Activated CD8-positive, alpha-beta T cell treated with anti-CD3 and anti-CD28 coated beads, Interleukin-2, amount 10 ng/mL, durations not matched to agents 7 days and 5 days (primary cell): ENCODE measurements around the gene TMEM125. TPM values are rescaled to one million over a fixed set of nuclear protein-coding genes. Genes with fewer than 3 reads are reported as not detected.

ENCODE experiments used
- ATAC-seq: fragments of 150-1000 bp; cut with Tn5 transposase; one replicate; pipeline ENCODE4 v1.10.0; 2021; ENCODE audit warnings: moderate library complexity
- CTCF ChIA-PET: fragments of 350-600 bp; sonication (Branson Sonifier 250); formaldehyde crosslinking; loops from one replicate; lab custom pipeline; 2021; ENCODE audit warnings: antibody characterized with exemption; lab: Charles Lee
- POLR2A ChIA-PET: fragments of 350-600 bp; sonication (Branson Sonifier 250); formaldehyde crosslinking; loops from one replicate; lab custom pipeline; 2021; ENCODE audit warnings: antibody characterized with exemption; lab: Charles Lee
- DNase-seq: peaks from one replicate; pipeline ENCODE4 v3.0.0-alpha.2; 2020
- H3K27ac Mint-ChIP-seq: one replicate; pipeline ENCODE4 v1.8.0; 2021; ENCODE audit warnings: mild to moderate bottlenecking, mixed read lengths
- H3K27me3 Mint-ChIP-seq: one replicate; pipeline ENCODE4 v1.8.0; 2021; ENCODE audit warnings: low read depth, mixed read lengths
- H3K36me3 Mint-ChIP-seq: one replicate; pipeline ENCODE4 v1.8.0; 2021; ENCODE audit warnings: low read depth, mixed read lengths
- H3K4me1 Mint-ChIP-seq: one replicate; pipeline ENCODE4 v1.8.0; 2021; ENCODE audit warnings: low read depth, mixed read lengths
- H3K4me3 Mint-ChIP-seq: one replicate; pipeline ENCODE4 v1.8.0; 2021; ENCODE audit warnings: mild to moderate bottlenecking, mixed read lengths
- H3K9me3 Mint-ChIP-seq: one replicate; pipeline ENCODE4 v1.8.0; 2022; ENCODE audit warnings: mixed read lengths; ENCODE audit not compliant: insufficient read depth
- total RNA-seq, 2 experiments: library from RNA; stranded (reverse); gene quantifications; one replicate each; pipeline ENCODE4 v1.2.3, GENCODE V29; 2021

Gene TMEM125
- total RNA-seq, 2 experiments from 2014 or later, result not detected

DNA sequence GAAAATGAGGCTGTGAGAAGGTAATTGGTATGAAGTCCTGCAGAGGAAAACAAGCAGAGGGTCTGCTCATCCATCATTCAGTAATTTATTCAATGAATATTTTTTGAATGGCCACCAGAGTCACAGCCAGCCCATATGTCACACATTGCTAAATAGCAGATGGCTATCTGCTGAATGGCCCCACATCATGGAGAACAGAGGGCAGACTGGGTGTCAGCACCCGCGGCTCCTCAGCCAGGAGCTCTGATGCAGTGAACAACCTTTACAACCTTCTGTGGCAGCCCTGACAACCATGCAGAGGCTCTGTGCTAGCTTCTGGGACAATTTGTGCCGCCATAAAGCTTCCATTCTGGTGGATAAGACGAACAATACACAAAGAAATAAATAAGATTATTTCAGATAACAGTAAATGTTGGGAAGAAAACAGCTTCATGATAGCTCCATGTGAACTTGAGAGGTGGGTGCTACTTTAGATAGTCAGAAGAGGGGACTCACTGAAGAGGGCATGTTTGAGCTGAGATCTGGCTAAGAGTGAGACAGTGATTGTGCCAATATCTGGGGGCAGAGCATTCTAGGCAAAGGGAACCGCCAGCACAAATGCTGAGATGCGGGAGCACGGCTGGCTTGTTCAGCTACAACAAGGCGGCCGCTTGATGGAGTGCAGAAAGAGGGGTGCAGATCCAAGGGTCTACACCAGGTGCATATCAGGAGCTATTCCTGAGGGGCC, 18.4 kb downstream of the TMEM125 start:
- Mint-ChIP-seq H3K4me1 (no peaks in the 10 kb centered on the region), H3K9me3 (no peaks in the 10 kb centered on the region), H3K27me3 (peaks cover 7% of the 10 kb centered on the region), H3K4me3 (no peak overlapping the region), H3K36me3 (no peaks in the 10 kb centered on the region), H3K27ac (no peak overlapping the region)
- ATAC-seq, result no peak
- POLR2A ChIA-PET, result no interaction called here
- CTCF ChIA-PET, result no interaction called here
- DNase-seq, result no peak

DNA sequence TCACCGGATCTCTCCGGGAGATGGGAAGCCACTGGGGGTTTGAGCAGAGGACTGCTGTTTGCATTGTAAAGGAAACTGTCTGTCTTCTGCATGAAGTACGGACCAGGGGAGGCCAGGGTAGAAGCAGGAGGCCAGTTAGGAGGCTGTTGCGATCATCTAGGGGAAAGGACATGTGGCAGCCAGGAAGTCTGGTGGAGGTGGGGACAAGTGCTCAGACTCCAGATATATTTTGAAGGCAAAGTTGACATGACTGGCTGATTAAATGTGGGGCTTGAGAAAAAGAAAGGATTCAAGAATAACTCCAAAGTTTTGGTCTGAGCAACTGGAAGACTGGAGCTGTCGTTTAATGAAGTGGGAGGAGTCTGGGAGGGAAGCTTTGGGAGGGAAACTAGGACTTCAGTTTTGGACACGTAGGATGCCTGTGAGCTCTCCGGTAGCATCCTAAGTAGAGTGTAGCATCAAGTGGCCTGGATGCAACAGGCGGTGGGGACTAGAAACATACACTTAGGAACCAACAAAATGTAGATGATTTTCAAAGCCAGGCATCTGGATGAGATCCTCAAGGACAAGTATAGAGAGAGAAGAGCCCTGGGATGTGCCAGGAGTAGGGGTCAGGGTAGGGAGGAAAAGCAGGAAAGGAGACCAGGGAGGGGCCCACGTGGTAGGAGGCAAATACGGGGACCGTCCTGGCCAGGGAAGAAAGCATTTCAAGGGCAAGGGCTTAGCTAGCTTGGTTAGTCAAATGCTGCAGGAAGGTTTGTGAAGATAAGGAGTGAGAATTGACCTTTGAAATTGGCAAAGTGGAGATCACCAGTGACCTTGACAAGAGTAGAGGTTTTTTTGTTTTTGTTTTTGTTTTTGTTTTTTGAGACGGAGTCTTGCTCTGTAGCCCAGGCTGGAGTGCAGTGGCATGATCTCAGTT, 19.3 kb downstream of the TMEM125 start:
- Mint-ChIP-seq H3K27ac (no peak overlapping the region), H3K9me3 (no peaks in the 10 kb centered on the region), H3K36me3 (no peaks in the 10 kb centered on the region), H3K27me3 (peaks cover 7% of the 10 kb centered on the region), H3K4me3 (no peak overlapping the region), H3K4me1 (no peaks in the 10 kb centered on the region)
- ATAC-seq (no peak), DNase-seq (no peak)
- ChIA-PET CTCF (no interaction called here), POLR2A (no interaction called here)

DNA sequence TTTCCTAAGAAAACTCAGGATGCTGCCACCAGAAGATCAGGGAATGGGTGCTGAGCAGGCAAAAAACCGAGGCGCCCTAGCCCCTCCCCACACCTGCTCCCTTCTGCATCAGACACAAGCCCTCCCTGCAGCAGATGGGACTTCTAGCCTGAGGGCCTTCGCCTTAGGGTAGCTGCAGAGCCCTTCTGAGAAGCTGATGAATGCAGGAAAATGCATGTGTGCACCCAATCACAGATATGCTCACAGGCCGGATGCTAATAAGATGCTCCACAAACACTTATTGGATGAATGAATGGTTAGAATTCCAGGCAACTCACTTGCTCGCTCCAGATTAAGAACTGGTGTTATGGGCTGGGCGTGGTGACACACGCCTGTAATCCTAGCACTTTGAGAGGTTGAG, 22.4 kb downstream of the TMEM125 start:
- Mint-ChIP-seq H3K27ac (no peak overlapping the region), H3K4me3 (no peak overlapping the region), H3K27me3 (peaks cover 5% of the 10 kb centered on the region), H3K4me1 (peaks cover 24% of the 10 kb centered on the region), H3K9me3 (no peaks in the 10 kb centered on the region), H3K36me3 (no peaks in the 10 kb centered on the region)
- POLR2A ChIA-PET, result no interaction called here
- CTCF ChIA-PET, result no interaction called here
- DNase-seq (no peak), ATAC-seq (no peak)

DNA sequence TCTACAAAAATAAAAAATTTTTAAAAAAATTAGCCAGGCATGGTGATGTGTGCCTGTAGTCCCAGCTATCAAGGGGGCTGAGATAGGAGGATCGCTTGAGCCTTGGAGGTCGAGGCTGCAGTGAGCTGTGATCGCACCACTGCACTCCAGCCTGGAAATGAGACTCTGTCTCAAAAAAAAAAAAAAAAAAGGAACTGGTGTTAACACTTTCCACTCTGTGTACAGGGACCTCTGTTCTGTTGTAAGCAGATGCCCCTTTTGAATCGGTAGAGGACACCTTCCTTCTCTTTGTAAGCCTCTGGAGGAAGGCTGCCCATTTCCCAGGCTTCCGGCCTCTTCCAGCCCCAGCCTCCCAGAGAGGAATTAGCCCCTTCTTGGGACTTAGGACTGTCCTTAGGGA, 22.9 kb downstream of the TMEM125 start:
- CTCF ChIA-PET, result no interaction called here
- H3K4me3 Mint-ChIP-seq, result no peak overlapping the region
- no peak for DNase-seq
- no peak for ATAC-seq
- POLR2A ChIA-PET, result no interaction called here
- no peaks in the 10 kb centered on the region for H3K9me3 Mint-ChIP-seq
- H3K36me3 Mint-ChIP-seq, result no peaks in the 10 kb centered on the region
- no peak overlapping the region for H3K27ac Mint-ChIP-seq
- H3K27me3 Mint-ChIP-seq, result peaks cover 3% of the 10 kb centered on the region
- peaks cover 24% of the 10 kb centered on the region for H3K4me1 Mint-ChIP-seq

DNA sequence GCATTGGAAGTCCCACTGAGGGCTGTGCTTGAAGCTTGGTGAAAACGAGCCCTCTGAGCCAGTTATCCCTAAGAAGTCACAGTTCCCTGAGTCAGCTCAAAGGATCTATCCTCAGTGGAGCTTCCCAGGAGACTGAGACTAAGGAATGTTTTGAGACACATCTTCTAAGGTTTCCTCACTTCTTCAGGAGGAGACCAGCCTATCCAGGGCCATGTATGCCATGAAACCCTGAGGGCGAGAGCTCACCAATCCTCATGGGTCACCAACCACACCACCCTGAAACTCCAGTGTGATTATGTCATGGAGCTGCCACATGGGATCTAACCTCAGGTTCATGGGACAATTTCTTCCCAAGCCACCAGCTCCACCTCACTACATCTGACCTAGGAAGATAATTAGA, 23.4 kb downstream of the TMEM125 start:
- H3K4me1 Mint-ChIP-seq, result peaks cover 24% of the 10 kb centered on the region
- H3K4me3 Mint-ChIP-seq, result no peak overlapping the region
- ChIA-PET POLR2A (no interaction called here), CTCF (no interaction called here)
- ATAC-seq (no peak), DNase-seq (no peak)
- no peak overlapping the region for H3K27ac Mint-ChIP-seq
- no peaks in the 10 kb centered on the region for H3K9me3 Mint-ChIP-seq
- no peaks in the 10 kb centered on the region for H3K27me3 Mint-ChIP-seq
- no peaks in the 10 kb centered on the region for H3K36me3 Mint-ChIP-seq

DNA sequence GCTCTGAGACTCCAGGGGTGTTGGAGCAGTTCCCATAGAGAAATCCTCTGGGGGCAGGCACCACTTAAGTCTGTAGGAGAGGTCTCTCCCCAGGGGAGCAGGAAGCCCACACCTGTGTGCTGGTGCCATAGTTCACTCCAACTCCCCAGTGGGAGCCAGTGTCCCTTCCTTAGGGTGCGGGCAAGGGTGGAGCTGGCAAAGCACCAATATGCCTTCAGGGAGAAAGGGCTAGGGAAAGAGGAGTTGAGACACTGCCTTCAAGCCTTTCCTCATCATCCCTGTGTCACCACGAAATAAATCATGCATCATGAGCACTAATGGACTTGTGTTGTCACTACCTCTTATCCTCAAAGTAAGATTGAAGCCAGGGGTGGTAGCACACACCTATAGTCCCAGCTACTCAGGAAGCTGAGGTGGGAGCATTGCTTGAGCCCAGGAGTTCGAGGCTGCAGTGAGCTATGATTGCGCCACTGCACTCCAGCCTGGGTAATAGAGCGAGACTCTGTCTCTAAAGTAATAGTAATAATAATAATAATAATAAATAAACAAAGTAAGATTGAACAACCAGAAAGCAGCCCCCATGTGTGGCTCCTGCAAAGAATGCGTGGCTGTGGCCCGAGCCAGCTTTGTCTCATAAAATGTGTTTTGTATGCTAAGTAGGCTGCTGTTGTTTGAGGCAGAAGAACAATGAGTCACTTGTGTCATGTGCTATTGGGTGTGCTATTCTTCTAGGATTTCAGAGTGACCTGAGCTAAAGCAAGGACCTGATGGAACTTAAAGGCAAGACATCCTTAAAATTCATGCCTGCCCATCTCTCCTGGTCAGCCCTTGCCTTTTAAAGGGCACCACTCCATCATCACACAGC, 24.3 kb downstream of the TMEM125 start:
- H3K4me3 Mint-ChIP-seq, result no peak overlapping the region
- H3K27ac Mint-ChIP-seq, result peak overlapping the region; percentile 67
- ChIA-PET CTCF (interaction anchor here (1.0 to 1.2 kb wide), 2 partner anchors 67 to 221 kb away, joined by 3 read pairs; no protein-coding TSS in a partner anchor), POLR2A (no interaction called here)
- no peaks in the 10 kb centered on the region for H3K36me3 Mint-ChIP-seq
- peaks cover 24% of the 10 kb centered on the region for H3K4me1 Mint-ChIP-seq
- no peak for ATAC-seq
- no peaks in the 10 kb centered on the region for H3K9me3 Mint-ChIP-seq
- DNase-seq, result no peak
- no peaks in the 10 kb centered on the region for H3K27me3 Mint-ChIP-seq

DNA sequence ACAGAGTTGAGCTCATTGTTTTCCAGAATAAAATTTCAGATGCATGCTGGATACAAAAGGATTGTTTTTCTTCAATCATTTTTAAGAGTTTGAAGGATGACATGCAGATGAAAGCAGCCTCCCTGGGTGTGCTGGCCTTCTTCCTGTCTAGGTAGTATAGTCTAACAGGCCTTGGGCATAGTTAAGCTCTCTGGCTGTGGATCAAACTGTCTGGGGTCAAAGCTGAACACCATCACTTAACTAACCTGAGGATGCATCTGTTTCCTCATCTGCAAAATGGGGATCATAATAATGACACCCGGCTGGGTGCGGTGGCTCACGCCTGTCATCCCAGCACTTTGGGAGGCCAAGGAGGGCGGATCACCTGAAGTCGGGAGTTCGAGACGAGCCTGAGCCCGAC, 25.0 kb downstream of the TMEM125 start:
- Mint-ChIP-seq H3K4me1 (peaks cover 24% of the 10 kb centered on the region), H3K27ac (peak overlapping the region; percentile 67), H3K4me3 (no peak overlapping the region), H3K27me3 (no peaks in the 10 kb centered on the region), H3K9me3 (no peaks in the 10 kb centered on the region), H3K36me3 (no peaks in the 10 kb centered on the region)
- ATAC-seq (no peak), DNase-seq (no peak)
- ChIA-PET POLR2A (interaction anchor here (0.6 to 0.7 kb wide), 2 partner anchors 11 to 157 kb away, joined by 5 read pairs; no protein-coding TSS in a partner anchor), CTCF (interaction anchor here (0.9 to 1.2 kb wide), 3 partner anchors 68 to 222 kb away, joined by 3 to 4 read pairs (median 3); no protein-coding TSS in a partner anchor)

DNA sequence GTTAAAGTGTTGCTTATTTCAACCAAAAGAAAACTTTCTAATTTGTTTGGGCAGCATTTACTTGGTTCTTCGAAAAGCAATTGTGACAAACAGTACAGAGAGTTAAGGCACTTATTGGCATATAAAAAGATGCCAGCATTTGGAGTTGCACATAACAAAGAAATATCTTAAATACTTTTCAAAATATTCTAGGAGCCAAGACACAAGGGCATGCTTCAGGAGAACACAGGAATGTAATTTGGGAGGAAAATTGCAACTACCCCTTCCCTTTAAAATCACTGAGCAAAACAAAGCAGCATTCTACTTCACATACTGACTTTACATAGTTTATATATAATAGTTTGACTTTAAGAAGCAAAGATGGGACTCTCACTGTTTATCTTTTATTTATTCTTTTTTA, 26.4 kb downstream of the TMEM125 start:
- Mint-ChIP-seq H3K9me3 (no peaks in the 10 kb centered on the region), H3K4me1 (peaks cover 30% of the 10 kb centered on the region), H3K4me3 (peak overlapping the region; percentile 4), H3K27me3 (no peaks in the 10 kb centered on the region), H3K27ac (peak overlapping the region; percentile 77), H3K36me3 (no peaks in the 10 kb centered on the region)
- no peak for ATAC-seq
- ChIA-PET POLR2A (no interaction called here), CTCF (no interaction called here)
- no peak for DNase-seq

DNA sequence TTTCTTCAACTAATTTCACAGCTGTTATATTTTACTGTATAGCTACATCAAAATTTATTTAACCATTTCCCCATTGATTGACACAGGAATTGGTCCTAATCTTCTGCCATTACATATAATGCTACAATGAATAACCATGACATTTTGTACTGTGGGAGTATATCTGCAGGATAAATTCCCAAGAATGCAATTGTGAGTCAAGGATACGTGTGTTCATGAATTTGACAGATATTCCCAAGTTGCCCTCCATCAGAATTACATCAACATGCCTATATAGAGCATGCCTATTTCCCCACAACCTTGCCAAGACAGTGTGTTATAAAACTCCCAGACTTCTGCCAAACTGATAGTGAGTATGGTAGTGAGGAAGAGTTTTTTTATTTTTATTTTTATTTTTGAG, 28.3 kb downstream of the TMEM125 start:
- ChIA-PET POLR2A (no interaction called here), CTCF (no interaction called here)
- DNase-seq (no peak), ATAC-seq (no peak)
- H3K36me3 Mint-ChIP-seq, result no peaks in the 10 kb centered on the region
- no peaks in the 10 kb centered on the region for H3K9me3 Mint-ChIP-seq
- peaks cover 30% of the 10 kb centered on the region for H3K4me1 Mint-ChIP-seq
- peaks cover 4% of the 10 kb centered on the region for H3K27me3 Mint-ChIP-seq
- H3K4me3 Mint-ChIP-seq, result no peak overlapping the region
- H3K27ac Mint-ChIP-seq, result no peak overlapping the region

DNA sequence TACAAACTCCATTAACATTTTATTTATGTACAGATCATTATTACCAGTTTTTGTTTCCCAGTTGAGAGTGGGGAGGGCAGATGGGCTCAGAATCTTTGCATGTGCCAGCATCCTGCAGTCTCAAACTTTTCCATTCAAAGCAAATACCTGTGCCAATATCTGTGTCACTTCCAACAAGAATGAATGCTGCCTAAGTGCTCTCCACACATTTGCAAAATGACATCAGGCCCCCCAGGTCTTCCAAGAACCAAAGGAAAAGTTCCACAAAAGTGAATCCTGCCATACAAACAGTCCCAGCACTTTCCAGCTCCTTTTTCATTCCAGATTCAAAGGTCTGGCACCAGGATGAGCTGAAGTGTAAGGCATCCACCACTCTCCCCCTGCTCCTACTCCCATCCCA, 29.3 kb downstream of the TMEM125 start:
- ATAC-seq, result no peak
- H3K4me1 Mint-ChIP-seq, result peaks cover 30% of the 10 kb centered on the region
- DNase-seq, result no peak
- H3K36me3 Mint-ChIP-seq, result no peaks in the 10 kb centered on the region
- H3K9me3 Mint-ChIP-seq, result no peaks in the 10 kb centered on the region
- ChIA-PET POLR2A (no interaction called here), CTCF (no interaction called here)
- no peak overlapping the region for H3K27ac Mint-ChIP-seq
- H3K27me3 Mint-ChIP-seq, result peaks cover 4% of the 10 kb centered on the region
- no peak overlapping the region for H3K4me3 Mint-ChIP-seq

DNA sequence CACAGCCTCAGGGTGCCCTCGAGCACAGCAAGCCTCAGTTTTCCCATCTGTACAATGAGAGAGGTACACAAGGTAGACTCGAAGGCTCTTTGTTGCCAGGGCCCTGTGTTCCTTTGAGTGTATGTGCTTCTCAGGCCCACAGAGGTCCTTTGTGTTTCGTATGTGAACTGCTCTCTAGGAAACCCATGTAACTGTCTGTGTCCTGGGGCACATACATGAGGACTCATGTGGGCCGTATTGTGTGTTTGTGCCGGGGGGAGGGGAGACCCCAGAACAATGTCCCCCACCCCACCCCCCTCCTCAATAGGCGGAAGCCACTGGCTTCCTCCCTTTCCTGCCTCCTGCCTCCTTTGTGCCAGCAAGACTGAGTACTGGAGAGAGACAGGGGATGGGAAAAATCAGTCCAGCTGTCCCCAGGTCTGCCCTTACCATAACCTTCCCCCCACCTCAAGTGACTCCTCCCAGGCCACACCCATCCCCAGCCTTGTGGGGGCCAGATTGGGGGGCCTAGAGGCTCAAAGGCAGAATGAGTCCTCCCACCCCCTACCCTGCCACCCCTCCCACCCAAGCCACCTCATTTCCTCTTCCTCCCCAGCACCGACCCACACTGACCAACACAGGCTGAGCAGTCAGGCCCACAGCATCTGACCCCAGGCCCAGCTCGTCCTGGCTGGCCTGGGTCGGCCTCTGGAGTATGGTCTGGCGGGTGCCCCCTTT, 30.8 kb downstream of the TMEM125 start, which contains the start of gene TIE1:
Gene TIE1 (plus strand): TSS at position 605 of the 717 bp plus-strand sequence. CDS start 90 bp downstream, at position 695.
- no peak for ATAC-seq
- H3K27ac Mint-ChIP-seq, result no peak within 1 kb of the TSS
- ChIA-PET POLR2A (no interaction called here), CTCF (no interaction called here)
- no peaks in the 10 kb centered on the region for H3K36me3 Mint-ChIP-seq
- DNase-seq, result no peak
- H3K27me3 Mint-ChIP-seq, result peaks cover 4% of the 10 kb centered on the region
- H3K4me3 Mint-ChIP-seq, result no peak within 1 kb of the TSS
- no peaks in the 10 kb centered on the region for H3K9me3 Mint-ChIP-seq
- H3K4me1 Mint-ChIP-seq, result peaks cover 21% of the 10 kb centered on the region
